A549 (cell line): ENCODE measurements around the gene CLN5.

Experiments used
- CTCF ChIP-seq: fragments of >200 bp; sonication (Bioruptor Twin); formaldehyde crosslinking; IDR thresholded peaks from 3 replicates; pipeline ENCODE4 v1.5.1; 2016
- ELK1 ChIP-seq: fragments of 150-350 bp; IDR thresholded peaks from 2 replicates; pipeline ENCODE4 v1.6.1; 2014; ENCODE audit warnings: low read depth, mild to moderate bottlenecking, low read length
- MAX ChIP-seq: IDR thresholded peaks from 2 replicates; pipeline ENCODE4 v1.6.1; 2012

GRCh38 chr13:76967031-76967430, 24.9 kb upstream of the CLN5 start:
- TF ChIP-seq CTCF = no peak
- TF ChIP-seq MAX = no peak
- no peak for TF ChIP-seq ELK1
